LNCaP clone FGC (cell line): ENCODE data around the gene COL27A1.

Experiments
- DNase-seq: peaks from one replicate; pipeline ENCODE4 v3.0.0-alpha.2; 2011; ENCODE audit warnings: low read depth
- H3K4me3 ChIP-seq: 2 replicates; pipeline ENCODE4 v1.5.1; 2011; ENCODE audit warnings: mild to moderate bottlenecking, low read depth, low read length, control low read depth
- TF ChIP-seq, protein P1 (sequence below): IDR thresholded peaks from 2 replicates; pipeline ENCODE4 v1.5.1; 2012; ENCODE audit warnings: mild to moderate bottlenecking; ENCODE audit not compliant: control insufficient read depth, insufficient read depth; ENCODE audit errors: extremely low read depth

Gene COL27A1

DNA sequence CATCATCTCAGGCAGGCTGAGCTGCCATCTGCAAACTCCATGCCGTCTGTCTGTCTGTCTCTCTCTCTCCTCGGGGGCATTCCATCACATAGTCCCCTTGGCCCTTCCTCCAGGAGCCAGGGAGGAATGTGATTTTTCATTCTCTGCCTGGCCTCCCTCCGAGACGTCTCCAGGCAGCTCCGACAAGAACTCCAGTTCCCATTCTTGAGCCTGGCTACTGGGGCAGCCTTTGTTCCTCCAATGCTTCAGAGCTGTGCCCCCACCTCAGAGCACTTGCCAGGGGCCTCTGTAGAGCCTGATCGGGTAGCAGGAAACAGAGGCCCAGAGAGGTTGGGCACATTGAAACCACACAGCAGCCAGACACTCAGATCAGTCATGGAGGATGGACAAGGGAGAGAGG, 74.0 kb downstream of the COL27A1 start:
- TF ChIP-seq, protein P1, sequence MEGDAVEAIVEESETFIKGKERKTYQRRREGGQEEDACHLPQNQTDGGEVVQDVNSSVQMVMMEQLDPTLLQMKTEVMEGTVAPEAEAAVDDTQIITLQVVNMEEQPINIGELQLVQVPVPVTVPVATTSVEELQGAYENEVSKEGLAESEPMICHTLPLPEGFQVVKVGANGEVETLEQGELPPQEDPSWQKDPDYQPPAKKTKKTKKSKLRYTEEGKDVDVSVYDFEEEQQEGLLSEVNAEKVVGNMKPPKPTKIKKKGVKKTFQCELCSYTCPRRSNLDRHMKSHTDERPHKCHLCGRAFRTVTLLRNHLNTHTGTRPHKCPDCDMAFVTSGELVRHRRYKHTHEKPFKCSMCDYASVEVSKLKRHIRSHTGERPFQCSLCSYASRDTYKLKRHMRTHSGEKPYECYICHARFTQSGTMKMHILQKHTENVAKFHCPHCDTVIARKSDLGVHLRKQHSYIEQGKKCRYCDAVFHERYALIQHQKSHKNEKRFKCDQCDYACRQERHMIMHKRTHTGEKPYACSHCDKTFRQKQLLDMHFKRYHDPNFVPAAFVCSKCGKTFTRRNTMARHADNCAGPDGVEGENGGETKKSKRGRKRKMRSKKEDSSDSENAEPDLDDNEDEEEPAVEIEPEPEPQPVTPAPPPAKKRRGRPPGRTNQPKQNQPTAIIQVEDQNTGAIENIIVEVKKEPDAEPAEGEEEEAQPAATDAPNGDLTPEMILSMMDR, result no peak
- no peak for DNase-seq
- H3K4me3 ChIP-seq, result no peak overlapping the region

DNA sequence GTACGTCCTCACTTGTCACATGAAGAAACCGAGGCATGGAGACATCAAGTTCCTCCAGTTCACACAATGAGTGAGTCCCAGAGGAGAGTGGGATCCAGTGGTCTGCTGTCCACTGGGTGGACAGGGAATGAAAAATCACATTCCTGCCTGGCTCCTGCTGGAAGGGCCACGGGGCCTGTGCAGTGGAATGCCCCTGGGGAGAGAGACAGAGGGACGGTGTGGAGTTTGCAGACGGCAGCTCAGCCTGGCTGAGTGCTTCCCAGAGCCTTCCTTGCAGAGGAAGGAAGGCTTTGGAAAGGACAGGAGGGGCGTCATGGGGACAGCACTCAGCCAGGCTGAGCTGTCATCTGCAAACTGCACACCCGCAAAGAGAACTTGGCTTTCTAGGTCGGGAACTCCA, 74.7 kb downstream of the COL27A1 start:
- TF ChIP-seq, protein P1, result no peak
- no peak overlapping the region for H3K4me3 ChIP-seq
- DNase-seq, result no peak

DNA sequence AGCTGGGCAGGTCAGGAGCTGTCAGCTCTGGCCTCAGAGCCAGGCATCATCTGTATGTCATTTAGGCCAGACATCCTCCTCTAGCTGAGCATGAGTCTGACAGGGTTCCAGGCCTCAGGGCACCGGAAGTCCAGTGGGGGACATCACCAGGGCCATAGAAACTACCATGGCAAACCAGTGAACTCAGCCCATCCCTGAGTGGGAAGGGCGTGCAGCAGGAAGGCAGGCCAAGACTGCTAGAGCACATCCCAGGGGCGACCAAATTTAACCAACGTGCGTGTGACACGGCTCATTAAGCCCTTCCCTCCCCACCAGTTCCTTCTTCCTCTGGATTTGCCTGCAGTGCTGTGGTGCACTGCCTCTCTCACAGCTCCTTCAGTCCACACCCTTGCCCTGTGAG, 75.9 kb downstream of the COL27A1 start:
- H3K4me3 ChIP-seq, result no peak overlapping the region
- TF ChIP-seq, protein P1, result no peak
- no peak for DNase-seq

DNA sequence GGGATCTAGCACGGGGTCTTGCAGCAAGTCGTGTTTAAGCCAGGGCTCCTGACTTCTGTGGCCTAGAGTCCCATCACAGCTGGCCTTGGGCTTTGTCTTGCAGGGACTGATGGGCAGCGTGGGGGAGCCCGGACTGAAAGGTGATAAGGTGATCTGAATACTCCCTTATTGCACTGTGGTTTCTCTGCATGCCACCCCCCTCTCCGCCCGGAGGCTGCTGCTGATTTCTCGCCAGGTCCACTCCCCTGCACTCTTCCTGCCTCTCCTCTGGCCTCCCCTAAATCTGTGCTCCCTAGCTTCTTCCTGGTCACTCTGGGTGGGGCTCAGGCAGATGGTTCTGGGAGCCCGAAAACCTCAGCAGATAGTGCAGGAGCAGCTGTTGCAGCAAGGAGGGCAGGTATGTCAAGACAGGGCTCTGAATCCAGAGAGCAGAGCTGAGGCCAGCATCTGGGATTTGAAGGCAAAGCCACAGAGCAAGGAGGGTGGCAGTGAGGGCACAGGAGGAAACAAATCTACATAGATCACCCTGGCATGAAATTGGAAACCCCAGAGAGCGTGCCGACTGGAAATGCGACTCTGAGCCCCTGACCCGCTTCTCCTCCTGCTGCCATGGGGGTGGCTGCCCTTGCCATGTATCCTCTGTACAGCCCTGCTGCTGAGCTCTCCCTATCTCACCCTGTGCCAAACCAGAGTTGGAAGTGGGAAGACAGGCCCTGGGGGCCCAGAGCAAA, 76.5 kb downstream of the COL27A1 start:
- TF ChIP-seq, protein P1, result no peak
- DNase-seq, result no peak

DNA sequence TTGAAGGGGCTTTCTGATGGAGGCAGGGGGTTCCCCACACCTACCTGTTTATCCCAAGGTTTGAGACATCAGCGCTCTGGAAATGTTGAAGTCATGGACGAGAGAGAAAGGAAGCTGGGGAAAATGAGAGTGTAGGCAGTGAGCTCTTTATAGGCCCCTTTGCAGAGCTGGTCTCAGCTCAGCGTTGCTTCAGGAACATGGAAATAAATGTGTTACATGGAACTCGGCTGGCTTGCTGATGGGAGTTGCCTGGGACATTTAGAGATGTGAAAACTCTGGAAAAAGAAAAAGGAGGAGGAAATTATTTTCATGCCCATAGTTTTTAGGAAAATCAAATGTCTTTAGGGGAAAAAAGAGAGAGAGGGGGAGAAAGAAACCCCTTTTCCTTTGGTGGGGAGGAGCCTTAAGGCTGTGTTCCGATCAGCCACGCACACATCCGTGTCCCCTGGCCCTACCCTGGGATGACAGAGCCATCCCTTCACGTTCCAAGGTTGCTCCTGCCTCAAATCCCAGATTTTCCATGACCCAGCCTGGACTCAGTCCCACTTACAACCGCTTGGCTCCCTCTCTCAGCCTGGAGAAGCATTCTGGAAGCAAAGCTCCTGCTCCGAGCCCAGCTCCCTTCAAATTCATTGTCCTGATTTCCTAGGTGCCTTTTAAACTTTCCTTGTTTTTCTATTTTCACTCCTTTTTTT, 78.3 kb downstream of the COL27A1 start:
- TF ChIP-seq, protein P1, result no peak
- no peak for DNase-seq
- no peak overlapping the region for H3K4me3 ChIP-seq

More for the DNA sequence above, 76.5 kb downstream of the COL27A1 start:
- no peak overlapping the region for H3K4me3 ChIP-seq

DNA sequence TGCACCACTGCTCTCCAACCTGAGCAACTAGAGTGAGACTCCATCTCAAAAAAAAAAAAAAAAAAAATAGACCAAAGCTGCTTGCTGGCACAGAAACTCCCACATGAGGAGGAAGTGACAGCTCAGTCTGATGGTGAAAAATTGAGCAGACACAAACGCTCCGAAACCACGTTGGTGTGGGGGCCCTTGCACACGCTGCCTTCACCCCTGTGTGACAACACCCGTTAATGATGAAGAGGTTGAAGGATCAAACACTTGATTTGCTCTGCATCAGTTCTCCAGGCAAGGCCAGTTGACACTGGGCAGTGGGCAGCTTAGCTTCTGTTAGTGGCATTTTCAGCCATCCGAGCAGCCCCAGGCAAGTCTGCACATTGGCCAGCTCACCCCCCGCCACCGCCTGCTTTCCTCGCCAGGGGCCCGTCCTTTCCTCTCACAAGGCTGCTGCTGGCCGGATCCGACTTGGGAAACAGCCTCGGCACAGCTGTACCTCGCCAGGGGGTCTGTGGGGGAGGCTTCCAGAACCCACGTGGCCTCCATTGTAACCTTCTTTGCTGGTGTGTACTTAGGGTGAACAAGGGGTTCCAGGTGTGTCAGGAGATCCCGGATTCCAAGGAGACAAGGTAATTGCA, 79.8 kb downstream of the COL27A1 start:
- no peak for DNase-seq
- H3K4me3 ChIP-seq, result no peak overlapping the region
- TF ChIP-seq, protein P1, result no peak
